IPS-18c (cell line): ENCODE data around the gene BTLA.
"Not testable (repeated sequence)": the region's sequence is repeated elsewhere in the genome, so short reads cannot be mapped to it uniquely, and the experiment has no call there.

Experiments used
- H3K4me3 ChIP-seq: 2 replicates; pipeline ENCODE4 v1.7.0; 2013; ENCODE audit warnings: low read depth, mild to moderate bottlenecking, low read length, moderate library complexity; ENCODE audit not compliant: insufficient read depth
- H3K9me3 ChIP-seq: one replicate; pipeline ENCODE4 v1.6.1; 2013; ENCODE audit warnings: mild to moderate bottlenecking, low read length, moderate library complexity; ENCODE audit not compliant: control insufficient read depth, insufficient read depth

The BTLA gene

GRCh38 chr3:112497897-112498548, 1.2 kb downstream of the BTLA start:
- no peaks in the 10 kb centered on the region for H3K9me3 ChIP-seq
- no peak overlapping the region for H3K4me3 ChIP-seq

DNA sequence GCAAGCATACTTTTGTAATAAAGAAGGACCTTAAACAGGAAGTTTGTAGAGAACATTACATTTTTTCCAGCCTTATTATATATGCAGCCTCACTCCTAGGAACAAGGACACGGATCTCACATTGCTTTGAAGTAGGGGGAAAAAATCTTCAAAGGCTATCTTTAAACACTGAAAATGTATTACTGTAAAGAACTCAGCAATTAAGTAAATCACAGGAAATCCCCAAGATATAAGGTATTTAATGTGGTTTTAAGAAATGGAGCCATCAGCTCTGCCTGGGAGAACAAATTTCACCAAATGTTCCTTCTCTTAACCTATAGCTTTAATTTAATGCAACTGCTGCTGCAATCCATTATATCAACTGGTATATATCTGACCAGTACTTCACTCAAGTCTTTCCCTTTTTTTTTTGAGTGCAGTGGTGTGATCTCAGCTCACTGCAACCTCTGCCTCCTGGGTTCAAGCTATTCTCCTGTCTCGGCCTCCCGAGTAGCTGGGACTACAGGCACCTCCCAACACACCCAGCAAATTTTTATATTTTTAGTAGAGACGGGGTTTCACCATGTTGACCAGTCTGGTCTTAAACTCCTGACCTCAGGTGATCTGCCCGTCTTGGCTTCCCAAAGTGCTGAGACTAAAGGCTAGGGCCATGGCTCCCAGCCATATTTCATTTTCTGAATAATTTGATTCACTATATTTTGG, 2.8 kb downstream of the BTLA start:
- H3K9me3 ChIP-seq = no peaks in the 10 kb centered on the region
- no peak overlapping the region for H3K4me3 ChIP-seq

DNA sequence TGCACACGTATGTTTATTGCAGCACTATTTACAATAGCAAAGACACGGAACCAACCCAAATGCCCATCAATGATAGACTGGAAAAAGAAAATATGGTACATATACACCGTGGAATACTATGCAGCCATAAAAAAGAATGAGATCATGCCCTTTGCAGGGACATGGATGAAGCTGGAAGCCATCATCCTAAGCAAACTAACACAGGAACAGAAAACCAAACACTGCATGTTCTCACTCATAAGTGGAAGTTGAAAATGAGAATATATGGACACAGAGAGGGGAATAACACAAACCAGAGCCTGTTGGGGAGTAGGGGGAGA, 4.9 kb downstream of the BTLA start:
- not testable (repeated sequence) for H3K9me3 ChIP-seq, H3K4me3 ChIP-seq

GRCh38 chr3:112492124-112492523, 7.1 kb downstream of the BTLA start:
- Histone ChIP-seq H3K9me3 (no peaks in the 10 kb centered on the region), H3K4me3 (no peak overlapping the region)

DNA sequence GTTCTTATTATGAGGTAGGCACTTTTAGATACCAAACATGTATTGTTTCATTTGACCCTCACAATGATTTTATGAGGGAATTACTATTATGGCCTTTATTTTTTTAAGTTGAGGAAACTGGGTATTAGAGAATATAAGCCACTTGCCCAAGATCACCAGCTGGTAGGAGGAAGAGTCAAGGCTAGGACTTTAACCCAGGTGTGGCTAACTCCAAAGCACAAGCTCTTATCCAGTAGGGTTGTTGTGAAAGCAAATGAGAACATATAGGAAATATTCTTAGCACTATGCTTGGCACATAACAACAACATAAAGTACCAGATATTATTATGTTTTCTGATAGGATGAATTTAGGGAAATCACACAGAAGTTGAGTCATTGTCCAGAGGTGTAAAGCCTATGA, 7.9 kb downstream of the BTLA start:
- Histone ChIP-seq H3K4me3 (no peak overlapping the region), H3K9me3 (no peaks in the 10 kb centered on the region)

DNA sequence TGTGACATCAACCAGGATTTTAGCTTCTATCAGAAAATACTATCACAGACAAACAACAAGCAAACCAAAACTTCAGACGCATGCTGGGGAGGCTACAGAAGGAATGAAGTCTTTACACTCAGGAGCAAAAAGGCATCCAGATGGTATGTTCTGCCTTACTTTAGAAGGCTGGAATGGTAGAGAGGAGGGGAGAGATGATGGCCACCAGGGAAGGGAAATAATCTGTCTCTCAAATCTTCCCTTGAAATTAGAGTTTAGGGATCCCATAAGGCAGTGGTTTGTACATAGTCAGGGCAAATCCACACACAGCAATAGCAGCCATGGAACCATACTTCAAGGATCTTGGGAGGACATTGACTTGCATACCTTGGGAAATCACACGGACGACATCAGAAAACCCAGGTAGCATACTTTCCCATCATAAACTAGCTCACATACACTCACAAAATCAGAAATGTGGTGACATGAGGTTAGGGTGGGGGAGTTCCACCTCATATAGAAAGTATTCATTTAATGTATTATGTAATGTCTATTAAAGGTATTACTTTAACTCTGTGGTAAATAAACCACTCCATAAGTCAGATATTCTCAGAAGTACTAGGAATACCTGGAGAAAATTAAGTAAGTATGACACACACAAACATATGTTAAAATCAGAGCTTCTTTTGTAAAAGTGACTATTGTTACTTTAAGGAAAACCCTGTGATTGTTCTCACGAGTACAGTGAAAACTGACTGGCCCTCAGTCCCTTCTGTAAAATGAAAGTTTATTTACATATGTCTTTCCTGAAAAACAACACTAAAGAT, 9.4 kb downstream of the BTLA start:
- Histone ChIP-seq H3K4me3 (no peak overlapping the region), H3K9me3 (no peaks in the 10 kb centered on the region)

- H3K9me3 ChIP-seq = no peaks in the 10 kb centered on the region
- no peak overlapping the region for H3K4me3 ChIP-seq
These were observed 12.3 kb downstream of the BTLA start for GRCh38 chr3:112486811-112487505.

GRCh38 chr3:112484352-112484751, 14.9 kb downstream of the BTLA start:
- no peak overlapping the region for H3K4me3 ChIP-seq

DNA sequence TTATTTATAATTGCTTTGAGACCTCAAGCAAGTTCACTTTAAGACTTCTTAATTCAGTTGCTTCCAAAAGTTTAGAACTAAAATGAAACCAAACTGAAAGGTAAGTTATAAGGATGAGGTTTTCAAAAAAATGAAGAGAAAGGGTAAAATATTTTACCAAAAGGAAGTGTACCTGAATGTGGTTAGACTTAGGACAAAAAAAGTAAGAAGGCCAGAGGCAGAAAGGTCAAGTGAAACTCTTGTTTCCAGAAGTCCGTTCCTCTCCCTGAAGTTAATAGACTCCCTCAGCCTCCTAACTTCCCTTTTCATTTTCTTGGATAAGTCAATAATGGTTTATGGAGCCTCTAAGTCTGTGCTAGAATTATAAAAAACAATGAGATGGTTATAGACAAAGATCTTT, 16.6 kb downstream of the BTLA start:
- no peaks in the 10 kb centered on the region for H3K9me3 ChIP-seq

More at GRCh38 chr3:112484352-112484751, 14.9 kb downstream of the BTLA start:
- H3K9me3 ChIP-seq = no peaks in the 10 kb centered on the region

DNA sequence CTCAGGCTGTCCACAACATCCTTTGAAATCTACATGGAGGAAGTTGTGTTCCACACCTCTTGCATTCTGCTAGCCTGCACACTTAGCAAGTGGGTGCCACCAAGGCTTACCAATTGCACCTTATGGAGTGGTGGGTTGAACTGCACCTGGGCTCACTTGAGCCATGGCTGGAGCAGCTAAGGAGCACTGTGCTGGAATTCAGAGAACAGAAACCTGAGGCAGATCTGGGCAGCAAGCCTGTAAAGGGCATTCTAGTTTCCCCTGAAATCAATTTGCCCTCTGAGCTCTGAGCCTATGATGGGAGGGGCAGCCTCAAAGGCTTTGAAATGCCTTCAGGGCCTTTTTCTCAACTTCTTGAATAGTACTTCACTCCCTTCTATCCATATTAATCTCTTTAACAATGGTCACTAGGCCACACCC, 18.0 kb downstream of the BTLA start:
- no peak overlapping the region for H3K4me3 ChIP-seq
- no peaks in the 10 kb centered on the region for H3K9me3 ChIP-seq

More for the DNA sequence above, 16.6 kb downstream of the BTLA start:
- H3K4me3 ChIP-seq = no peak overlapping the region

GRCh38 chr3:112477891-112478290, 21.4 kb downstream of the BTLA start:
- Histone ChIP-seq H3K4me3 (no peak overlapping the region), H3K9me3 (no peaks in the 10 kb centered on the region)

DNA sequence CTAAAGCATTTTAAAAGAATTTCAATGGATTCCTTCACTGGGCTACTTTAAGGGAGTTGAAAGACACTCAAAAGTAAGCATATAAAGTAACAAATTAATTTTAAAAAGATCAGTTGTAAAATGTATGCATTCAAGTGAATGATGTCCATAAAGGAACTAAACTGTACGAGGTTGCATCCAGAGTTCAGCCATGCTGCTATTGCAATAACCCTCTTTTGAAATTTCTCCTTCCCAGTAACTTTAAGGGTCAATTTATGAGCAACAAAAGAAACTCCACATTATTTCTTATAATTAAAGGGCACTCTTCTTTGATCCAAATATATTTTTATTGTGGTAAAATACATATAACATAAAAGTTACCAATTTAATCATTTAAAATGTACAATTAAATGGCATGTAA, 22.9 kb downstream of the BTLA start:
- H3K4me3 ChIP-seq = no peak overlapping the region
- H3K9me3 ChIP-seq = no peaks in the 10 kb centered on the region

- Histone ChIP-seq H3K4me3 (no peak overlapping the region), H3K9me3 (no peaks in the 10 kb centered on the region)
These were observed 24.5 kb downstream of the BTLA start for GRCh38 chr3:112474796-112475195.

GRCh38 chr3:112472691-112473090, 26.6 kb downstream of the BTLA start:
- Histone ChIP-seq H3K9me3 (no peaks in the 10 kb centered on the region), H3K4me3 (no peak overlapping the region)

- H3K9me3 ChIP-seq = no peaks in the 10 kb centered on the region
These were observed 27.5 kb downstream of the BTLA start for GRCh38 chr3:112471596-112472325.

GRCh38 chr3:112470788-112471187, 28.5 kb downstream of the BTLA start:
- H3K9me3 ChIP-seq = no peaks in the 10 kb centered on the region

More at GRCh38 chr3:112471596-112472325, 27.5 kb downstream of the BTLA start:
- H3K4me3 ChIP-seq = no peak overlapping the region

GRCh38 chr3:112469671-112470070, 29.6 kb downstream of the BTLA start:
- no peaks in the 10 kb centered on the region for H3K9me3 ChIP-seq
- H3K4me3 ChIP-seq = no peak overlapping the region

More at GRCh38 chr3:112470788-112471187, 28.5 kb downstream of the BTLA start:
- H3K4me3 ChIP-seq = no peak overlapping the region
